Fibroblast of skin of scalp (primary cell): ENCODE data around the gene KATNA1.

ENCODE experiments used
- DNase-seq: peaks from one replicate; pipeline ENCODE4 v3.0.0-alpha.2; 2013

The KATNA1 gene

GRCh38 chr6:149608381-149608982, 40.0 kb downstream of the KATNA1 start:
- DNase-seq, result no peak

DNA sequence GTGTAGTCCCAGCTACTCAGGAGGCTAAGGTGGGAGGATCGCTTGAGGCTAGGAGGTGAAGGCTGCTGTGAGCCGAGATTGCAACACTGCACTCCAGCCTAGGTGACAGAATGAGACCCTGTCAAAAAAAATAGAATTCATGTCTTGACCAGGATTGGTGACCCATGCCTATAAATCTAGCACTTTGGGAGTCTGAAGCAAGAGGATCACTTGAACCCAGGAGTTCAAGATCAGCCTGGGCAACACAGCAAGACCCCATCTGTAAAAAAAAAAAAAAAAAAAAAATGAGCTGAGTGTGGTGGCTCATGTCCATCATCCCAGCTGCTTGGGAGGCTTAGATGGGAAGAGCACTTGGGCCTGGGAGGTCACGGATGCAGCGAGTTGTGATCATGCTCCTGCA, 48.0 kb downstream of the KATNA1 start:
- DNase-seq, result no peak

- DNase-seq, result no peak
Observed at GRCh38 chr6:149593408-149593807, 55.1 kb downstream of the KATNA1 start.

DNA sequence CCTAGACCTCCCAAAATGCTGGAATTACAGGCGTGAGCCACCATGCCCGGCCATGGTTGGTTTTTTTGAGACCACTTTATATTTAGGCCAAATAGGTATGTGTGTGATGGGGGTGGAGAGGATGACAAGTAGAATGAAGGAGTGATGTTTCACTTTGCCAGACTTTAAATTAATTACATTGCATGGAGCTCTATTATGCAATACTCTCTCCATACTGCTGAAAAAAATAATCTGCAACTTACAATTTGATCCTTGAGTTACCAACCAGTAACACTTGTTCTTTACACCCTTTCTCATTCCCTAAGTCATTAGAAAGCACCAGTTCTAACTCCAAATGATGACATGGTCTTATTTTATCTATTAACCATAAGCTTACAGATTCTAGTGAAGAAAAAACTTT, 55.5 kb downstream of the KATNA1 start:
- DNase-seq, result no peak

DNA sequence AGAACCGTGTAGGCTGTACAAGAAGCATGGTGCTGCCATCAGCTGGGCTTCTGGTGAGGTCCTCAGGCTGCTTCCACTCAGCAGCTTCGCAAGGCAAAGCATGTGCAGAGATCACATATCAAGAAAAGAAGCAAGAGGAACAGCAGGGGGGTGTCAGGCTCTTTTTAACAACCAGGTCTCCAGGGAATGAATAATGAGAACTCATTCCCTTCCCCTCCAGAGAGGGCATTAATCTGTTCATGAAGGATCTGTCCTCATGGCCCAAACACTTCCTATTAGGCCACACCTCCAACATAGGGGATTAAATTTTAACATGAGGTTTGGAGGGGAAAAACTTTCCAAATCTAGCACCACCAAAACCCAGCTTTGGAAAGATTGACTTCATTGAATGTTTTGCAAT, 62.4 kb downstream of the KATNA1 start:
- DNase-seq, result no peak

GRCh38 chr6:149581349-149581748, 67.2 kb downstream of the KATNA1 start:
- no peak for DNase-seq

GRCh38 chr6:149580880-149581279, 67.6 kb downstream of the KATNA1 start:
- DNase-seq, result no peak

DNA sequence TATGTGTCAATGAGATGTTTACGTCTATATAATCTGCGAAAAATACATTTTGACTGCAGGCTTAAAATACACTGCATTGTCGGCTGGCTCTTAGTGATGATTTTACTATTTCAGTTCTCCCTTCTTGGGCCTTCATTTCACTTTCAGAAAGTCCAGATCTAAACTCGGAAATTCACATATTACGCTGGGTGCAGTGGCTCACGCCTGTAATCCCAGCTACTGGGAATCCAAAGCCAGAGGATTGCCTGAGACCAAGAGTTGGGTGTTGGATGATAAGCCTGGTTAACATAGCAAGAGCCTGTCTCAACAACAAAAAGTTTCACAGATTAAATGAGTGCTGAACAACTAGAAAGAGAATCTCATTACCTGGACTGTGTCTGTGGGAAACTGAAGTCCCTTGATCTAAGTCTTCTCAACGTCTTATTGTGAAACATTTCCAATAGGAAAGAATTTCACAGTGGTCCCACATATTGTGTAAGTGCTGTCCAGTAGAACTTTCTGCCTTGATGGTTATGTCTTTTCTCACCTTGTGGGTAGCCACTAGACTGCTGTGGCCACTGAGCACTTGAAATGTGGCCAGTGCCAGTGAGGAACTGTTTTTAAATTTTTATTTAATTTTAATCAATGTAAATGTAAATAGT, 80.4 kb downstream of the KATNA1 start:
- no peak for DNase-seq

DNA sequence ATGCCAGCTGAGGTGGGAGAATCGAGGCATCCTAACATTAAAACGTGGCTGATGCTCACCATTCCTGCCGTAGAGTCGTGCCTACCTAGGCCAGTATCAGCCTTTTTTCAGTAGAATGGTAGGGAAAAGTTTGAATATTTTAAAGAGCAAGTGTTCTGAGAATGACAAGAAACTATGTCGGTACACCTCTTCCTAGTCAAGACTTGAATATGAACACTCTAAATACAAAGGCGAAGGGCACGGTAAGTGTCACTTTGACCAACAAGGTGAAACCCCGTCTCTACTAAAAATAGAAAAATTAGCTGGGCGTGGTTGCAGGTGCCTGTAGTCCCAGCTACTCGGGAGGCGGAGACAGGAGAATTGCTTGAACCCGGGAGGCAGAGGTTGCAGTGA, 81.3 kb downstream of the KATNA1 start:
- no peak for DNase-seq

GRCh38 chr6:149566410-149567193, 81.9 kb downstream of the KATNA1 start:
- DNase-seq, result peak; percentile 33

DNA sequence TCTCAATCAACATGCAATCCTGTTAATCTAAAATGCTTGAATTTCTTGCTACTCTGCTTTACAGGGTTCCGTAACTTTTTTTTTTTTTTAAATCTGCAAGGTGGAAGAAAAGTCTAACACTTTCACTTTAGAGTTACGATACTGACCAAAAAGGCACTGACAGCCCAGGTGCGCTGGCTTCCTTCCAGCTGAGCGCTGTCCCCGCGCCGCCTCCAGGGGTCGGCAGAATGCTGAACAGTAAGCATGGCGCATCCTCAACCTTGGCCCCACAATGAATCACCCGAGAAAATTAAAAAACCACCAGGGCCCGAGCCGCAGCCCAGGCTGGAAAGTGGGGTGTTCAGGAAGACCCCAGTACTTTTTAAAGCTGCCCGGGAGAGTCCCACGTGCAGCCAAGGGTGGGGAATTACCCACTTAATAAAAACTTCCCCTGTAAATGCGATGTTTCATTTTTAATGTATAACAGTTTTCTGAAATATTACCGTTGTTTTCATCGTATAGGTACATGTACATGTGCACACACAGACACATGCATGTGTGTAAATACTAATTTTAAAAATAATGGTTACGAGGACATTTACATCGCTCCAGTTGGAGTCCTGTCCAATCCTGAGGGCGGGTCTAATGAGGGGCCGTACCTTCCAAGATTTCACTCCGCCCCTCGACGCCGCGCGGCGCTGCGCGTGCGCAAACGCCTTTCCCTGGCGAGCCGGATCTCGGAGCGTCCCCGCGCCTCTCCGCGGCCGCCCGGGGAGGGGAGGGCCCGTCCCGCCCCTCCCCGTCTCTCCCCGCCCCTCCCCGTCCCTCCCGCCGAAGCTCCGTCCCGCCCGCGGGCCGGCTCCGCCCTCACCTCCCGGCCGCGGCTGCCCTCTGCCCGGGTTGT, 82.7 kb downstream of the KATNA1 start, which contains the start of gene GINM1:
TSS of gene GINM1 (plus strand) at position 849 of the 883 bp plus-strand sequence. CDS start 40 bp downstream, outside the sequence.
- DNase-seq, result peak; percentile 95

GRCh38 chr6:149563928-149564325, 84.6 kb downstream of the KATNA1 start:
- no peak for DNase-seq

- peak; percentile 86 for DNase-seq
Observed at GRCh38 chr6:149563203-149563927, 85.1 kb downstream of the KATNA1 start.

- DNase-seq, result no peak
Observed at GRCh38 chr6:149560736-149561135, 87.8 kb downstream of the KATNA1 start.

- no peak for DNase-seq
Observed at GRCh38 chr6:149559389-149559788, 89.1 kb downstream of the KATNA1 start.

DNA sequence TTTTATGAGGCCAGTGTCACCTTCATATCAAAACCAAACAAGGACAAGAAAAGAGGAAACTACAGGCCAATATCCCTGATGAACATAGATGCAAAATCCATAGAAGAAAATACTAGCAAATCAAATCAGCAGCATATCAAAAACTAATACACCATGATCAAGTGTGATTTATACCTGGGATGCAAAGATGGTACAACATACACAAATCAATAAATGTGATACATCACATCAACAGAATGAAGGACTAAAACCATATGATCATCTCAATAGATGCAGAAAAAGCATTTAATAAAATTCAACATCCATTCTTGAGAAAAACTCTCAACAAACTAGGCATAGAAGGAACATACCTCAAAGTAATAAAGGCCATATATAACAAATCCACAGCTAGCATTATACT, 90.5 kb downstream of the KATNA1 start:
- no peak for DNase-seq

DNA sequence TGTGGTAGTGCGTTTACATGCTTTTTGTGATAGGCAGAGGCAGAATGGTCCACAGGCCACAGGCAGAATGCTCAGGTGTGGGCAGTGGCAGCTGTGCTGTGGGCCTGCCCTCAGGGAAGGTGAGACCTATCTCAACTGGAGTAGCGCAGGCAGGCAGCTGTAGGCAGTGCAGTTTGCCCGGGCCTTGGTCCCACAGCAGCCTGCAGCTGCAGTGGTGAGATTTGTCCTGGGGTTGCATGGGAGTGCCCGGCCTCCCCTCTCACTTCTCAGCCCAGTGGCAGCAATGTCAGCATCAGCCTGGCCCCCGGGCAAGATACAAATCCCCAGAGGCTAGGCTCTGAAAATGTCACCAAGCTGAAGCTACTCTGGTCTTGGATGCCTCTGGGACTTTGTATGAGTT, 96.6 kb downstream of the KATNA1 start:
- no peak for DNase-seq

DNA sequence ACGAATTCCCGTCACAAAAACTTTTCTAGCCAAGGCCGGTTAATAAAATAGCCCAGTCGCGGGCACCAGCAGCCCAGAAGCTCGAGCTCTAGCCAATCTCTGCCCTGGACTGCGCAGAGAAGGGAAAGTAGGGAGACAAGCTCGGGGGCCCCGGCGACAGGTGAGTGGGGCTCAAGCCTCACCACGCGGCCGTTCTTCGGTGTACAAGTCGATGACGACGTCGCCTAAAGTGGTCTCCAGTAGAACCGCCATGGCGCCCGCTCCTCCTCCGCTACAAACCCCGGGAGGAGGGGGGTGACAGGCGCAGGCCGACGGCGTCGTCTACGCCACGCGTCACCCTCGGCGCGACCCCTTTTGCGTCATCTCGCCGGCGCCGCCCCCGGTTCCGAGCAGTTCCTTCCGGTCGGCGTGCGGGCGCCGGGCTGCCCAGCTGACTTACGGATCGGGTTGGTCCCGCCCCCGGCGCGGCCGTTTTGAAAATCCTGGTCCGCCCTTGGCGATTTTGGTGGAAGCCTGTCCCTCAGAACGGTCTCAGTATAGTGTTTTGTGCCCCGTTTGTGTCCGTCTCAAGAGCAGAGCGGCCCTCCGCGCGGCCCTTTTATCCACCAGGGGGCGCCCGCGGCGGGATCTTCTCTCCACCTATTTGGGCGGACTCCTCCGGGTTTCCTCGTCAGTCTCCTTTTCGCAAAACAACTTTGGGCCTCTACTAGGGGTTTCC, 102.6 kb downstream of the KATNA1 start, which contains the start of gene PPIL4:
TSS of gene PPIL4 (minus strand) at position 290 of the 718 bp plus-strand sequence. CDS start at position 252, 38 bp downstream.
- DNase-seq, result peak; percentile 97

DNA sequence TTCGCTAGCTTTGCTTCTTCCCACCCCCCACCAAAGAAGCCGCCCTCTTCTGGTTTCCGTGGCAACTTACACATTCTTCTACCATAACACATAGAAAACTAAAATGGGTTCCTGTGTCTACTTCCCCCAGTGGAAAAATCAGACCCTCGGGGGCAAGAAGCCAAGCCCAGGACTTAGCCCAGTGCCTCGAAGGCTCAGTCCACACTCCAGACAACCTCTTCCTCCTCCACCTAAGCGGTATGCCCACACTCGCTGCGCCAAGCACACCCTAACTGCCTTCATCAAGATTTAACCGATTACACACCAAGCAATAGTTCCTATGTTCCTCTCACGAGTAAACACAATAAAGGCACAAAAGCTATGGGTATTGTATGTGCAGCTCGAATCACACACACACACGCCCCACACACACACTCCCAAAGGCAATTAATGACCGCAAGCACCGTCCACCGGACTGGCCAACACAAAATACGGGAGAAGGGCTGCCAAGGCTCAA, 103.2 kb downstream of the KATNA1 start:
- DNase-seq, result peak; percentile 75
